Motor neuron (in vitro differentiated cells): ENCODE results near the gene SMIM33. TPM values are rescaled to one million over a fixed set of nuclear protein-coding genes. Genes with fewer than 3 reads are reported as not detected.
A peak's percentile ranks its signal among the peaks of the same experiment; 100 is the strongest.
"Not testable (repeated sequence)": the region's sequence is repeated elsewhere in the genome, so short reads cannot be mapped to it uniquely, and the experiment has no call there.

Experiments
- ATAC-seq, 8 experiments: fragments of 200-7000 bp; cut with Tn5 transposase; replicated peaks in 6 of 8; 2 replicates each; pipeline ENCODE4 v1.8.0; 2021; ENCODE audit warnings: mild to moderate bottlenecking in 8 of 8, moderate library complexity in 8 of 8
- H3K27ac ChIP-seq, 2 donors: fragments of 250-450 bp; sonication (Bioruptor Pico); 2 replicates each; pipeline ENCODE4 v1.9.0; 2021; ENCODE audit warnings: antibody characterized with exemption in 2 of 2, mild to moderate bottlenecking in 2 of 2, moderate library complexity in 1 of 2
- H3K4me1 ChIP-seq, 2 donors: fragments of 250-450 bp; sonication (Bioruptor Pico); replicated peaks in 1 of 2; 2 replicates each; pipeline ENCODE4 v1.6.1; 2021; ENCODE audit warnings: antibody characterized with exemption in 2 of 2, mild to moderate bottlenecking in 2 of 2, moderate library complexity in 1 of 2
- H3K4me3 ChIP-seq, 5 donors: fragments of 250-450 bp; sonication (Bioruptor Pico); 2 replicates each; pipeline ENCODE4 v1.9.0; 2021; ENCODE audit warnings: antibody characterized with exemption in 5 of 5, mild to moderate bottlenecking in 5 of 5, moderate library complexity in 4 of 5
- WGBS, 10 experiments: fragments of 450-650 bp; shearing (Covaris generic); methylation state at CpG; one replicate each; pipeline ENCODE4 v1.0.0; 2022; 5-methylcytosine and 5-hydroxymethylcytosine counted together
- in situ Hi-C, 9 experiments: fragments of 400-800 bp; cut with MboI; loops; one replicate each; pipeline ENCODE4 v1.15.0; 2021; ENCODE audit warnings: low sequenced_read_pairs in 9 of 9, low pct_unique_long_range_greater_than_20kb in 2 of 9; ENCODE audit not compliant: unreplicated experiment in 9 of 9
- total RNA-seq, 8 experiments: library from RNA; unstranded; fragments of 300-600 nt; gene quantifications; 2 replicates each; pipeline versions ENCODE4 v1.2.3 to v1.2.4, GENCODE V29; 2022

SMIM33 gene
- total RNA-seq, 8 experiments from 2014 or later = 0.07 to 0.66 (median 0.15) TPM; not detected in 1

- H3K4me1 ChIP-seq, H3K4me3 ChIP-seq, H3K27ac ChIP-seq, in situ Hi-C loops: not testable (repeated sequence)
- peak in 4 of 8 experiments; percentile 23 to 46 (median 36) for ATAC-seq
- WGBS, 10 experiments = 60 to 100% (median 77%) methylated on average over 1 to 7 of the region's 9 CpGs; no CpG with 5 or more reads in 2 of the 10 experiments
Measured at GRCh38 chr5:139478657-139479423, 8.0 kb downstream of the SMIM33 start.

GRCh38 chr5:139479729-139480128, 8.9 kb downstream of the SMIM33 start:
- in situ Hi-C loops, ATAC-seq, H3K4me3 ChIP-seq, H3K4me1 ChIP-seq, H3K27ac ChIP-seq: not testable (repeated sequence)
- WGBS, 10 experiments = 50 to 100% (median 92%) methylated on average over 1 to 3 of the region's 4 CpGs

- 43 to 100% (median 90%) methylated on average over 1 to 2 of the region's 12 CpGs; no CpG with 5 or more reads in 7 of the 10 experiments for WGBS, 10 experiments
- ATAC-seq = peak in 2 of 8 experiments; percentile 1 to 9
- peaks cover 5 to 6% of the 10 kb centered on the region in 2 donors for H3K4me1 ChIP-seq
- in situ Hi-C loops = no loop called here
- no peak overlapping the region for H3K27ac ChIP-seq
- H3K4me3 ChIP-seq = no peak overlapping the region
Measured at GRCh38 chr5:139481122-139481533, 10.3 kb downstream of the SMIM33 start.

- Histone ChIP-seq H3K4me3 (no peak overlapping the region), H3K4me1 (peaks cover 5 to 6% of the 10 kb centered on the region in 2 donors), H3K27ac (no peak overlapping the region)
- ATAC-seq = peak in 3 of 8 experiments; percentile 6 to 11 (median 7)
- 0 to 100% (median 95%) methylated on average over 1 to 2 of the region's 5 CpGs; no CpG with 5 or more reads in 6 of the 10 experiments for WGBS, 10 experiments
- in situ Hi-C loops = no loop called here
Measured at GRCh38 chr5:139481580-139482049, 10.8 kb downstream of the SMIM33 start.

- in situ Hi-C loops = no loop called here
- H3K4me1 ChIP-seq = peaks cover 5 to 6% of the 10 kb centered on the region in 2 donors
- H3K27ac ChIP-seq = no peak within 1 kb of the TSS
- no peak within 1 kb of the TSS for H3K4me3 ChIP-seq
- ATAC-seq = peak in 7 of 8 experiments; percentile 23 to 80 (median 46)
- WGBS, 10 experiments = 0 to 93% (median 60%) methylated on average over 1 to 10 of the region's 19 CpGs; no CpG with 5 or more reads in 1 of the 10 experiments
Measured at GRCh38 chr5:139482050-139482889, 11.5 kb downstream of the SMIM33 start, which contains the start of gene STING1. Gene STING1, minus strand, starts transcription at chr5:139482758. Its CDS starts 1,054 bp downstream, at chr5:139481704.

- WGBS, 10 experiments = 0 to 100% (median 86%) methylated on average over 1 to 4 of the region's 6 CpGs; no CpG with 5 or more reads in 2 of the 10 experiments
- ATAC-seq, H3K4me1 ChIP-seq, H3K4me3 ChIP-seq, H3K27ac ChIP-seq, in situ Hi-C loops: not testable (repeated sequence)
Measured at GRCh38 chr5:139482890-139483208, 12.0 kb downstream of the SMIM33 start.

- in situ Hi-C loops = no loop called here
- H3K4me1 ChIP-seq = peaks cover 5 to 6% of the 10 kb centered on the region in 2 donors
- peak in 5 of 8 experiments; percentile 52 to 71 (median 57) for ATAC-seq
- H3K27ac ChIP-seq = no peak overlapping the region
- 33 to 100% (median 81%) methylated on average over 1 to 4 of the region's 7 CpGs; no CpG with 5 or more reads in 3 of the 10 experiments for WGBS, 10 experiments
- no peak overlapping the region for H3K4me3 ChIP-seq
Measured at GRCh38 chr5:139486201-139486600, 15.4 kb downstream of the SMIM33 start.

- in situ Hi-C loops = no loop called here
- Histone ChIP-seq H3K4me3 (no peak overlapping the region), H3K4me1 (peaks cover 5 to 6% of the 10 kb centered on the region in 2 donors), H3K27ac (no peak overlapping the region)
- 43 to 100% (median 75%) methylated on average over 1 to 2 of the region's 3 CpGs; no CpG with 5 or more reads in 5 of the 10 experiments for WGBS, 10 experiments
- no peak for ATAC-seq
Measured at GRCh38 chr5:139488260-139488659, 17.5 kb downstream of the SMIM33 start.

- WGBS, 10 experiments = 8 to 100% (median 83%) methylated on average over 1 to 6 of the region's 6 CpGs; no CpG with 5 or more reads in 1 of the 10 experiments
- Histone ChIP-seq H3K4me3 (no peak overlapping the region), H3K4me1 (no peaks in the 10 kb centered on the region), H3K27ac (no peak overlapping the region)
- in situ Hi-C loops = no loop called here
- ATAC-seq = peak in 2 of 8 experiments; percentile 83 to 94
Measured at GRCh38 chr5:139492700-139493192, 21.9 kb downstream of the SMIM33 start.

GRCh38 chr5:139494256-139494655, 23.5 kb downstream of the SMIM33 start:
- 80 to 100% (median 92%) methylated on average over 1 to 2 of the region's 3 CpGs; no CpG with 5 or more reads in 4 of the 10 experiments for WGBS, 10 experiments
- in situ Hi-C loops = no loop called here
- H3K27ac ChIP-seq = no peak overlapping the region
- no peaks in the 10 kb centered on the region for H3K4me1 ChIP-seq
- no peak for ATAC-seq
- H3K4me3 ChIP-seq = no peak overlapping the region

- H3K4me3 ChIP-seq = no peak overlapping the region
- ATAC-seq = no peak
- H3K27ac ChIP-seq = no peak overlapping the region
- in situ Hi-C loops = no loop called here
- H3K4me1 ChIP-seq = no peaks in the 10 kb centered on the region
Measured at GRCh38 chr5:139494832-139495231, 24.0 kb downstream of the SMIM33 start.

- Histone ChIP-seq H3K4me1 (no peaks in the 10 kb centered on the region), H3K27ac (no peak overlapping the region), H3K4me3 (no peak overlapping the region)
- 69 to 100% (median 90%) methylated on average over 1 to 3 of the region's 3 CpGs; no CpG with 5 or more reads in 3 of the 10 experiments for WGBS, 10 experiments
- peak in 1 of 8 experiments; percentile 15 for ATAC-seq
- in situ Hi-C loops = no loop called here
Measured at GRCh38 chr5:139495638-139496435, 25.0 kb downstream of the SMIM33 start.
